Cardiac septum (tissue), 1 donor: ENCODE results near the gene WDR43. TPM values are rescaled to one million over a fixed set of nuclear protein-coding genes. Genes with fewer than 3 reads are reported as not detected.

Source experiments
- DNase-seq: peaks from one replicate; pipeline ENCODE4 v3.0.0-alpha.2; 2020; ENCODE audit warnings: low spot score
- intact Hi-C: fragments of 100-400 bp; cut with DNase I; formaldehyde crosslinking; loops from one replicate; pipeline ENCODE4 v1.14.0; 2022
- total RNA-seq: library from RNA; stranded (reverse); fragmentation: NEBNext Ultra II Directional; extraction: Animal tissue kit (Norgen Biotek cat#: 25700); gene quantifications from one replicate; pipeline ENCODE4 v1.2.1, GENCODE V29; 2021
- donor health status: DM: no; HTN: no; CAD: no.

WDR43 gene
- total RNA-seq, 1 donor from 2014 or later: 25.9 TPM

DNA sequence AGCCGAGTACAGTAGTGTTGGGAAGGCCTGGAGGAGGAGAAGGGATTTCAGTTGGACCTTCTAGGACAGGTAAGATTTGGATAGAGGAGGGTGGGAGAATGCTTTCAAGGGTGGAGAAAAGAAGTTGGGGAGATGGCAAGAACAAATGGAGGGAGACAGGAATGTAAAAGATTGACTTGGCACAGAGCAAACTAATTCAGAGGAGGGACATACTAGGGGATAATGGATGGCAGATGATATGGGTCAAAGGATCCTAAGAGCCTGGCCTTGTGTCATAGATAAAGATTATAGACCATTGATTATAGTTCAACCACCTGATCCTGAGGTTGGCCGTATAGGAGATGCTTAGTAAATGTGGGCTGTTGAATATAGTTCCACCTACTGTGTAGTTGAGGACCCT lies 12.4 kb downstream of the WDR43 start:
- no peak for DNase-seq
- intact Hi-C loops: no loop called here

GRCh38 chr2:28908172-28908571 lies 13.7 kb downstream of the WDR43 start:
- intact Hi-C loops: no loop called here
- no peak for DNase-seq

DNA sequence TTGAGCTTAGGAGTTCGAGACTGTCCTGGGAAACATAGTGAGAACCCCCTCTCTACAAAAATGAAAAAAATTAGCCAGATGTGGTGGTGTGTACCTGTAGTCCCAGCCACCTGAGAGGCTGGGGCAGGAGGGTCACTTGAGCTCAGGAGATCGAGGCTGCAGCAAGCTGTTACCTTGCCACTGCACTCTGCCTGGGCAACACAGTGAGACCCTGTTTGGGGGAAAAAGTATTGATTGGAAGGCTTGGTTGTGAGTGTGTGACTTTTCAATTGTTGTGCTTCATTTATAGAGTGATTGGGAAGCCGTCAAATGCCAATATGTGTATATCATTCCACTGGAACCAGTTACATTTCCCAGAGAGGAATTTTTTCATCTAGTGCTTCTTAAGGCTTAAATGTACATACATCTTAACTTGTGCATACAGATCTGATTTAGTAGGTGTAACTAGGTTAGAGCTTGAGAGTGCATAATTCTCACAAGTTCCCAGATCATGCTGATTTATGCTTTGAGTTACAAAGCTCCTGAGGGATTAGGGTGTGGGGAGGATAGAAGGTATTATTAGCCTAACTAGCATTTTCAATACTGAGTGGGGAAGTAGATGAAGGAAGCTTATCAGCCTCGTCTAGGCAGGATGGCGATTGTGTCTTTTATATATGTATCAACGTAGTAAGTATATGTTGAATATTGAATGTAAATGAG lies 15.3 kb downstream of the WDR43 start:
- no peak for DNase-seq
- intact Hi-C loops: no loop called here

DNA sequence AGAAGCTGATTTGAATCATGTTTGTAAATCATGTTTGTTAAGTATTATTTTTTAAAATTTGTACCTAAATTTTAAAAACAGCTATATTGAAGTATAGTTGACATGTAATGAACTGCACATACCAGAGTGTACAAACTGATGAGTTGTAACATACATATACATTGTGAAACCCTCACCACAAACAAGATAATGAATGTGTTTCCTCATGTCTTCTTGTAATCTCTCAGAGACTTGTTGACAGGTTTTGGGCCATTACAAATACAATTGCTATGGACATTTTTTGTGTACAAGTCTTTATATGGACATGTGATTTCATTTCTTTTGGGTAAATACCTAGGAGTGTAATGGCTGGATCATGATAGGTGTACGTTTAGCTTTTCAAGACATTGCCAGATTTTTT lies 21.5 kb downstream of the WDR43 start:
- intact Hi-C loops: no loop called here
- DNase-seq: no peak

DNA sequence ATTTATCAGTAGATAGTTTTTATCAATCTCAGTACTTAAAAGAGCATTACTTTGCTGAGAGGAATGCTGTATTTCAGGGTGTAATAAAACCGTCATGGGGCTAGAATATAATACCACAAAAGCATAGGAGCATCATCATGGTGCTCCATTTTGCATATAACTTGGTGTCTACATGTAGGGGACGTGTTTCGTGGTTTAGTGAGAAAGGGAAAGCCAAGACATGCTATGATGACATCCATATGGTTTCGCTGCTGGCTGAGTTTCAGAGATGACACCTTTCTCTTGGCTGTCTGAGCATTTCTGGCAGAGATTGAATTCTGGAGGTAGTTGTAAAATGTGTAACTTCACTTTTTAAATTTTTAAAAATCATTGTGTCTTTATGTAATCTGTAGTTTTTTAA lies 32.4 kb downstream of the WDR43 start:
- intact Hi-C loops: no loop called here

GRCh38 chr2:28927469-28927868 lies 33.0 kb downstream of the WDR43 start:
- intact Hi-C loops: no loop called here

More for the DNA sequence above, 32.4 kb downstream of the WDR43 start:
- DNase-seq: no peak

DNA sequence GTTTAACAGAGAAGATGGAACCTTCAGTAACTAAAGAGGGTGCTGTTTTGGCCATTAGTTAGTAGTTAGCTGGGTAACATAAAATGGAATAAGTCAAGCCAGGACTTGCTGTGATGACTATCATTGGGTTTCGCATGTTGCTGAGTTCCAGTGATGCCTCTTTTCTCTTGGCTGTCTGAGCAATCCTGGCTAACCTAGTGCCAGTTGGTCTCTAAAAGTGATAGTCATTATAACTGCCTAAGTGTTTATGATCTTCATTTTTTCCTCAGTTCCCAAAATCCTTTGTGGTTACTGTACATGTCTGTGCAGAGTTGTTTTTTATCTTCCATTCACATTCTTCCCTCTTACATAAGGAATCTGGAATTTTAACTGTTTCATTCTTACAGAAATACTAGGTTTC lies 33.4 kb downstream of the WDR43 start:
- no peak for DNase-seq
- intact Hi-C loops: no loop called here

More at GRCh38 chr2:28927469-28927868, 33.0 kb downstream of the WDR43 start:
- DNase-seq: no peak

DNA sequence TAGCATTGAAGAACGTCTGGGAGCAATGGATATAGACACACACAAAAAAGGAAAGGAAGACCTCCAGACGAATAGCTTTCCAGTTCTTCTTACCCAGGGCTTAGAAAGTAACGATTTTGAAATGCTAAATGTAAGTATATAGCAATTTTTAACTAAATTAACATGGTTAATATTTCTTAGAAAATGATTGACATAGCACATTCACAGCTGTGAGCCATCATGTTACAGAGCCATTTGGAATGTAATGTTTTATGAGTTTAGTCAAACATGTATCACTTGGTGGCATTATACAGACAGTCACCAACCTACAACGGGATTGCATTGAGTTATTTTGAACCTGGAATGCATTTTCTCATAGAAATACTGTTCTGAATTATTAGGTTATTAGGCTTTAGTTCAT lies 35.1 kb downstream of the WDR43 start:
- intact Hi-C loops: no loop called here
- DNase-seq: no peak

- DNase-seq: no peak
- intact Hi-C loops: no loop called here
These were observed 35.7 kb downstream of the WDR43 start for GRCh38 chr2:28930205-28930604.

DNA sequence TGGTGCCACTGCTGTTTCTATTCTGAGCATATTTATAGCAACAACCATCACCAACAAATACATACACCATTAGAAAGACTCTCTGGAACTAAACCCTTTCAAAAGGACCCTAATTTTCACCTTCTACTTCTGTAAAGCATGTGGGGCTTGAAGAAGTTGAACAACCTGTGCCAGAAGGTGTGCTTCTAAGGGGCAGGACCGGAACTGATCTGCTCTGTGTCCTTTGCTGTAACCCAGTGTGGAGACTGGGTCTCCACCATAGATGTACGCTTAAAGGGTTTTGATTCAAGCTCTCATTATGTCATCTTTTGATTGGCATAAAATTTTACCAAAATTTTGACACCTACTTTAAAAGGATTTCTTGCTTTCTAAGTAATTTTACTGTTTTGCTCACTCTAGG lies 40.3 kb downstream of the WDR43 start:
- intact Hi-C loops: no loop called here
- DNase-seq: no peak

- intact Hi-C loops: no loop called here
- no peak for DNase-seq
These were observed 46.5 kb downstream of the WDR43 start for GRCh38 chr2:28941008-28941407.

GRCh38 chr2:28944535-28945248 lies 50.2 kb downstream of the WDR43 start:
- intact Hi-C loops: no loop called here
- no peak for DNase-seq

DNA sequence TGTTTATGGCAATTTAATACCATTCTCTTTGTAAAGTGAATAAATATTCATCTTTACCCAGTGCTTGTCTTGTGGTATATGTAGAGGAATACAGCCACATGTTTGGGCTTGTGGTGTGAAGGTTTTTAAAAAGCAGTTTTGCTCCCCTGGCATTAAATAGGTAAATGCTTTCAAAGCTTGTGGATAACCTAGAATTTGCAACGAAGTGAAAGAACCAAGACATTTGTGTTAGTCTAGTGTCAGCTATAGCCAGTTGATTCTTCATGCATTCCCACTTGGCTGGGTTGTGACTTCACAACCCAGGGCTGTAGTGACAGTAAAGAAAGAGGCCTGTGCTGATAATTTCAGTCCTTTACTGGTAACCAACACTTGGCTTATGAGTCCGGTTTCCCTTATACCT lies 53.7 kb downstream of the WDR43 start:
- DNase-seq: no peak
- intact Hi-C loops: no loop called here

GRCh38 chr2:28949190-28949589 lies 54.7 kb downstream of the WDR43 start:
- DNase-seq: no peak
- intact Hi-C loops: no loop called here

DNA sequence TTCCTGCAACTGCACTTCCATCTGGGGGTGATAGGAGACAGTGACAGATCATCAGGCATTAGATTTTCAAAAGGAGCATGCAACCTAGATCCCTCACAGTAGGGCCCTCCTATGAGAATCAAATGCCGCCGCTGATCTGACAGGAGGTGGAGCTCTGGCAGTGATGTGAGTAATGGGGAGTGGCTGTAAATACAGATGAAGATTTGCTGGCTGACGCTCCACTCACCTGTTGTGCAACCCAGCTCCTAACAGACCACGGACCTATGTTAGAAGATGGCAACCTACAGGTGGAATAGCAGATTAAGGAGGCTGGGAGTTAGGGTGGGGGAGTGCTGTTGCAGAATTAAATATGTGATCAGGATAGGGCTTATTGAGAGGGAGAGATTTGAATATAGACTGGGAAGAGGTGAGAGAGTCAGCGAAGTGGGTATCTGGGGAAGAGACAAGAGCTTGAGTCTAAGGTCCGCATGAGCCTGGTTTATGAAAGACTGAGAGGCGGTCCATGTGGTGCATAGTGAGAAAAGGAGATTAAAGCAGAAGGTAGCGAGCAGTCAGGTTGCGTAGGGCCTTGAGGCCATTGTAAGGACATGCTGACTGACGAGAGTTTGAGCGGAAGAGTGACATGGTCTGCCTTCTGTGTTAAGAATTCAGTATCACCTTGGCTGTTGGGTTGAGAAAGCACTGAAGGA lies 55.3 kb downstream of the WDR43 start:
- no peak for DNase-seq
- intact Hi-C loops: no loop called here

DNA sequence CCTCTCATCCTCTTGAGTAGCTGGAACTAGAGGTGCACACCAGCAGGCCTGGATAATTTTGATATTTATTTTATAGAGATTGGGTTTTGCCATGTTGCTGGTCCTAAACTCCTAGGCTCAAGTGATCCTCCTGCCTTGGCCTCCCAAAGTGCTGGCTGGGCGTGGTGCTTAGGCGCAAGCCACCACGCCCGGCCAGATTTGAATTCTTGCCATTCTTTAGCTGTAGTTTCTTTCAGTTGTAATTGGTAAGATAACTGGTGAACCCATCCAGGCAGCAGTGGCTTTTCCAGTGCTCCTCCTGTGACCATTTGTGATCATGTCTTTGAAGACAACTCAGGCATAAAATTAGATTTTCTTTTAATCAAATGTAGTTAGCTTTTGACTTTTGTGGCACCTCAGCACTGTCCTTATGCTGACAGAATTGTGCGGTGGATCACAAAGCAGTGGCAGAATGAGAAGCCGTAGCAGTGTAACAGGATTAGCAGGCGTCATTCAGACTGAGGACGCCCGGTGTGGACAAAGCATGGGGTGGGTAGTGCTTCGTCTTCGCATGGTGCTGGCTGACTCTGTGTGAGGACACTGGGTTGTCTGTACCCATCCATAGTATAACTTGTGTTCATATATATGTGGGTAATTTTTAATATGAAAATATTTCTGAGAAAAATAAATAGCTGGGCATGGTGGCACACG lies 56.6 kb downstream of the WDR43 start:
- no peak for DNase-seq
- intact Hi-C loops: no loop called here

GRCh38 chr2:28951910-28952835 lies 57.7 kb downstream of the WDR43 start:
- no peak for DNase-seq
- intact Hi-C loops: no loop called here

DNA sequence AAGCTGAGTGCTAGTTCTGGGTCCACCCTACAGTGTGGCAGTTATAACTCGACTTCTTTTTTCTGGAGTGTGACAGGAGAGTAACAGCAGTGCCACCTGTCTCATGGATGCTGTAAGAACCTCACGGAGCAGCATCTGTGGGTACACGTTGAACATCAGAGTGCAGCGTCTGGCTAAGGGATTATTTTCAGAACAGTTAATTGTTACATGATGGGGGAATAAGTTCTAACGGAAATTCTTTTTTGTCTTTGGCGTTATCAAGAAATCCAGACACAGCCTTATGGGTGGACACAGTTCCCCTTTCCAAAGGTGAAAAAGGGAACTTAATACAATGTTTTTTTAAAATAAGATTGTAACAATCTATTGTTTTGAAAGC lies 58.4 kb downstream of the WDR43 start:
- no peak for DNase-seq
- intact Hi-C loops: no loop called here

DNA sequence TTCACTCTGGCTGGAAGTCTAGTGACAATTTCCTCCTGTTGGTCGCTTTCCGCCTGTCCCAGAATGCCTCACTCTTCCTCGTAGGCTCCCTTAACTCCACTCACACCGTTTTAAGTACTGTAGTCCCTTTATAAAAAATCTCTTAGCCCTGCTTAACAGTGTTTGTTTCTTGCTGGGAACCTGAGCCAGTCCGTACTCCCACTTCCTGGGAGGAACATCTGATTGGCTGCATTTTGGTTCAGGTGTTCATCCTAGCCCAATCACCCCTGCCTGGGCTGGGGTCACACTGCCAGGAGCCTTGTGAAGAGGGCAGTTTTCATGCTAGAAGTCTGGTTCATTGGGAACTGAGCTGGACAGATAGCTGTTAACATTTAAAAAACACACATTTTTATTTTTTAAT lies 61.0 kb downstream of the WDR43 start:
- intact Hi-C loops: loop anchor here (5.0 kb wide), 1 partner anchor 1117 kb away; no protein-coding TSS in a partner anchor
- DNase-seq: no peak
